ENCODE data around the gene PRTN3. TPM values are rescaled to one million over a fixed set of nuclear protein-coding genes. Genes with fewer than 3 reads are reported as not detected.

PRTN3 gene
- total and polyA plus RNA-seq, 3 donors from 2014 or later: 1.0 to 1.8 TPM; not detected in 1

- DNase-seq: no peak
- Histone ChIP-seq H3K9me3 (no peaks in the 10 kb centered on the region), H3K4me3 (no peak overlapping the region), H3K27ac (peak overlapping the region in 1 of 2 donors; percentile 14), H3K4me1 (peaks cover 17% of the 10 kb centered on the region), H3K27me3 (no peaks in the 10 kb centered on the region), H3K36me3 (ENCODE audit: low read depth, missing control alignments) (no peaks in the 10 kb centered on the region)
- intact Hi-C loops (cut with DNase I; ENCODE audit: low total_unique reads): no loop called here
- 67 to 72% methylated on average over 14 to 28 of the region's 28 CpGs for WGBS, 2 donors
- TF ChIP-seq, protein P1, sequence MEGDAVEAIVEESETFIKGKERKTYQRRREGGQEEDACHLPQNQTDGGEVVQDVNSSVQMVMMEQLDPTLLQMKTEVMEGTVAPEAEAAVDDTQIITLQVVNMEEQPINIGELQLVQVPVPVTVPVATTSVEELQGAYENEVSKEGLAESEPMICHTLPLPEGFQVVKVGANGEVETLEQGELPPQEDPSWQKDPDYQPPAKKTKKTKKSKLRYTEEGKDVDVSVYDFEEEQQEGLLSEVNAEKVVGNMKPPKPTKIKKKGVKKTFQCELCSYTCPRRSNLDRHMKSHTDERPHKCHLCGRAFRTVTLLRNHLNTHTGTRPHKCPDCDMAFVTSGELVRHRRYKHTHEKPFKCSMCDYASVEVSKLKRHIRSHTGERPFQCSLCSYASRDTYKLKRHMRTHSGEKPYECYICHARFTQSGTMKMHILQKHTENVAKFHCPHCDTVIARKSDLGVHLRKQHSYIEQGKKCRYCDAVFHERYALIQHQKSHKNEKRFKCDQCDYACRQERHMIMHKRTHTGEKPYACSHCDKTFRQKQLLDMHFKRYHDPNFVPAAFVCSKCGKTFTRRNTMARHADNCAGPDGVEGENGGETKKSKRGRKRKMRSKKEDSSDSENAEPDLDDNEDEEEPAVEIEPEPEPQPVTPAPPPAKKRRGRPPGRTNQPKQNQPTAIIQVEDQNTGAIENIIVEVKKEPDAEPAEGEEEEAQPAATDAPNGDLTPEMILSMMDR (IDR thresholded peaks at IDR 0.05): no peak
- no peak for TF ChIP-seq POLR2A (IDR thresholded peaks at IDR 0.05)
Observed at GRCh38 chr19:870963-871401, 30.2 kb downstream of the PRTN3 start.

GRCh38 chr19:871446-872265 is 30.9 kb downstream of the PRTN3 start:
- DNase-seq: no peak
- intact Hi-C loops (cut with DNase I; ENCODE audit: low total_unique reads): no loop called here
- WGBS, 2 donors: 78 to 82% methylated on average over 14 to 23 of the region's 33 CpGs

GRCh38 chr19:872266-872951 is 31.6 kb downstream of the PRTN3 start:
- Histone ChIP-seq H3K9me3 (no peaks in the 10 kb centered on the region), H3K27me3 (no peaks in the 10 kb centered on the region), H3K4me1 (peaks cover 17% of the 10 kb centered on the region), H3K36me3 (ENCODE audit: low read depth, missing control alignments) (no peaks in the 10 kb centered on the region), H3K4me3 (peak overlapping the region in 1 of 2 donors; percentile 13), H3K27ac (peak overlapping the region in 1 of 2 donors; percentile 76)
- WGBS, 2 donors: 45 to 55% methylated on average over 21 to 27 of the region's 27 CpGs
- peak; percentile 81 for DNase-seq
- intact Hi-C loops (cut with DNase I; ENCODE audit: low total_unique reads): no loop called here
- TF ChIP-seq POLR2A (IDR thresholded peaks at IDR 0.05): no peak
- TF ChIP-seq, protein P1 (IDR thresholded peaks at IDR 0.05): no peak

More at GRCh38 chr19:871446-872265, 30.9 kb downstream of the PRTN3 start:
- H3K4me3 ChIP-seq: peak overlapping the region in 1 of 2 donors; percentile 13
- no peaks in the 10 kb centered on the region for H3K27me3 ChIP-seq
- TF ChIP-seq, protein P1 (IDR thresholded peaks at IDR 0.05): no peak
- TF ChIP-seq POLR2A (IDR thresholded peaks at IDR 0.05): no peak
- H3K36me3 ChIP-seq (ENCODE audit: low read depth, missing control alignments): no peaks in the 10 kb centered on the region
- H3K27ac ChIP-seq: peak overlapping the region in 1 of 2 donors; percentile 76
- H3K9me3 ChIP-seq: no peaks in the 10 kb centered on the region
- H3K4me1 ChIP-seq: peaks cover 17% of the 10 kb centered on the region

DNA sequence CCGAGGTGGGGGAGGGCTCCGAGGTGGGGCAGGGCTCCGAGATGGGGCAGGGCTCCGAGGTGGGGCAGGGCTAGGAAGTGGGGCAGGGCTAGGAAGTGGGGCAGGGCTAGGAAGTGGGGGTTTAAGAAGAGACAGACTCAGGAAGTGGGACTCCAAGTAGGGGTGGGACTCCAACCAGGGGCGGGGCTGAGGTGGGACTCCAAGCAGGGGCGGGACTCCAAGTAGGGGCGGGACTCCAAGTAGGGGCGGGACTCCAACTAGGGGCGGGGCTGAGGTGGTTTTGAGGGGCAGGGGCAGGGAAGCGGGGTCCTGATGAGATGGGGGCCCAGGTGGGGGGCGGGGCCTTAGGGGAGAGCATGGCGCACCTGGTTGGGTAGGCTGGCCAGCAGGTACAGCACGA is 32.3 kb downstream of the PRTN3 start:
- TF ChIP-seq POLR2A (IDR thresholded peaks at IDR 0.05): no peak
- TF ChIP-seq, protein P1 (IDR thresholded peaks at IDR 0.05): no peak
- H3K9me3 ChIP-seq: no peaks in the 10 kb centered on the region
- intact Hi-C loops (cut with DNase I; ENCODE audit: low total_unique reads): no loop called here
- peak; percentile 60 for DNase-seq
- no peaks in the 10 kb centered on the region for H3K27me3 ChIP-seq
- H3K4me1 ChIP-seq: peaks cover 15% of the 10 kb centered on the region
- no peak overlapping the region for H3K4me3 ChIP-seq
- no peaks in the 10 kb centered on the region for H3K36me3 ChIP-seq (ENCODE audit: low read depth, missing control alignments)
- peak overlapping the region in 1 of 2 donors; percentile 76 for H3K27ac ChIP-seq
- 59 to 83% methylated on average over 9 to 10 of the region's 13 CpGs for WGBS, 2 donors
